ENCODE data around the gene HERC6.

The HERC6 gene

DNA sequence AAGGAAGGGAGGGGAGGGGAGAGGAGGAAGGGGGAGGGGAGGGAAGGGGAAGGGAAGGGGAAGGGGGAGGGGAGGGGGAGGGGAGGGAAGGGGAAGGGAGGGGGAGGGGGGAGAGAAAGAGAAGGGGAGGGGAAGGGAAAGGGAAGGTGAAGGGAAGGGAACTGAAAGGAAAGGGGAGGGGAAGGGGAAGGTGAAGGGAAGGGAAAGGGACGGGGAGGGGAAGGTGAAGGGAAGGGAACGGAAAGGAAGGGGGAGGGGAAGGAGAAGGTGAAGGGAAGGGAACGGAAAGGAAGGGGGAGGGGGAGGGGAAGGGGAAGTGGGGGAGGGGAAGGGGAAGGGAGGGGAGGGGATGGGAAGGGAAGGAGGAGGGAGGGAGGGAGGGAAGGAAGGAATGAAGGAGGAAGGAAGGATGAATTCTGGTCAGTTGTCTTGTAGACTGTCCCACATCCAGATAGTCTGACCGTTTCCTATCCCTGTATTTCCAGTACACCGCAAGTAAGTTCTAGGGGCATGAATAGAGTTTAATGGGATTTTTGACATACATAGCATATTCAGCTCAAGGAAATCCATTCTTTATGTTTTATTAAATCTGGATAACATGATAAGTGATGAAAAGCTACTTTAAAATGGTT, 98.7 kb downstream of the HERC6 start:
- TF ChIP-seq ARNT (IDR thresholded peaks at IDR 0.05), result no peak
- TF ChIP-seq SUZ12 (IDR thresholded peaks at IDR 0.05), result no peak
- no peak for TF ChIP-seq FOXM1 (IDR thresholded peaks at IDR 0.05; ENCODE audit: borderline replicate concordance)
- no peak for TF ChIP-seq NFRKB (IDR thresholded peaks at IDR 0.05)
- no peak for TF ChIP-seq LEF1 (IDR thresholded peaks at IDR 0.05; ENCODE audit: borderline replicate concordance)
- TF ChIP-seq ZNF384 (IDR thresholded peaks at IDR 0.05), result no peak
- no peak for TF ChIP-seq TARDBP (IDR thresholded peaks at IDR 0.05)
- TF ChIP-seq PKNOX1 (IDR thresholded peaks at IDR 0.05), result no peak
- no peak for TF ChIP-seq FOXA1 (IDR thresholded peaks at IDR 0.05)
- ChIA-PET POLR2A (no interaction called here), CTCF (no interaction called here)
- no peak for DNase-seq (ENCODE audit: extremely low spot score)

DNA sequence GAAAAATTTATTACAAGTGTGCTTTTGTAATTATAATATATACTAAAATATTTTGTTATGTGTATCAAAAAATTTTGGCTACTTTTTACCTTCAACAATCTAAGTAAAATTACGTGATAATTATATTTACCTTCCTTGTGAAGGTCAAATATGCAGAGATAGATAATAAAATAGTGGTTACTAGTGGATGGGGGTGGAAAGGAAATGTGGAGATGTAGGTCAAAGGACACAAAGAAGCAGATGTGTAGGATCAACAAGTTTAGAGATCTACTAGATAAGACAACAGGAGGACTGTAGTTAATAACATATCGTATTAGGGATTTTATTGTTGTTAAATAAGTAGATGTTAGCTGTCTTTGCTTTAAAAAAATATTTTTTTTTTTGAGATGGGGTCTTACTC, 99.6 kb downstream of the HERC6 start:
- ChIA-PET CTCF (no interaction called here), POLR2A (no interaction called here)
- TF ChIP-seq SP1 (IDR thresholded peaks at IDR 0.05) (no peak), FOXA1 (IDR thresholded peaks at IDR 0.05) (no peak)
- DNase-seq (ENCODE audit: extremely low spot score), result no peak

DNA sequence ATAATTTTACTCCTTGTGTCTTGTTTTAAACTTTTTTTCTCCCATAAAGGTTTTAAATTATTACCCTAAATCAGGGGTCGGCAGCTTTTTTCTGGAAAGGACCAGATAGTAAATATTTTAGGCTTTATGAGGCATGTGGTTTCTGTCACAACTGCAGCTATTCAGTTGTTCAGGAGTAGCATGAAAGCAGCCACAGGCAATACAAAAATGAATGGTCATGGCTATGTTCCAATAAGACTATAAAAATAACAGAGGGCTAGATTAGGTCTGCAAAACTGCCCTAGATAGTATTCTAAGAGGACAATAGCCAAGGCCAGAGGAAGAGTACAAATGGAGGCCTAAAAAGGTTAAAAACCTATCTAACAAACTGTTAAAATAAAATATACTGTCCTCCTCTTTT, 102.9 kb downstream of the HERC6 start:
- no peak for DNase-seq (ENCODE audit: extremely low spot score)
- CTCF ChIA-PET, result no interaction called here

DNA sequence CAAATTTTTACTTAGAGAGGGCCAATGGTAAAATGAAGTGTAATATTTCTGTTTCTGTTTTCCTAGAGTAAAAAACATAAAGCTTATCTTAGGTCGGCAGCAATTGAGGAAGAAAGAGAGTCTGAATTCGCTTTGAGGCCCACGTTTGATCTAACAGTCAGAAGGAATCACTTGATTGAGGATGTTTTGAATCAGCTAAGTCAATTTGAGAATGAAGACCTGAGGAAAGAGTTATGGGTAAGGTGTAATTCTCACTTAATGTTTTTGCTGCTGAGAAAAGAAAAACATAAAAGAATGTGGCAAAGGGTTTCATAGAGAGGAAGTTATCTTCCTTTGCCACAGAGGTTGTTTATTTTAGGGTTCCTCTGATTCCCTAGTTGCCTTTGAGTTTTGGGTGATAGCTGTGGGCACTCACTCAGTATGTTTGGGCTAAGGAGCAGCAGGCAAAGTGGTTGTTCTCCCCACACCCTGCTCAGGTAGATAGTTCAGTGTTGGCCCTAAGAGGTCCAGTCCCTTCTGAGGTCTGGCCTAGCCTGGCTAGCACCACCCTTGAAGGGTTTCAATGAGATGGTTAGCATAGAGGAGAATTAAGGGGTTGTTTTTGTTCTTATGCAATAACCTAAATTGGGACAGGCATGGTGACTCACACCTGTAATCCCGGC, 110.6 kb downstream of the HERC6 start:
- no peak for TF ChIP-seq CTBP1 (IDR thresholded peaks at IDR 0.05; ENCODE audit: borderline replicate concordance)
- TF ChIP-seq FOXA1 (IDR thresholded peaks at IDR 0.05), result no peak
- TF ChIP-seq SP1 (IDR thresholded peaks at IDR 0.05), result no peak
- TF ChIP-seq HDGF (IDR thresholded peaks at IDR 0.05; ENCODE audit: borderline replicate concordance), result no peak
- TF ChIP-seq PKNOX1 (IDR thresholded peaks at IDR 0.05), result no peak
- TF ChIP-seq ZNF384 (IDR thresholded peaks at IDR 0.05), result no peak
- no peak for TF ChIP-seq BHLHE40 (IDR thresholded peaks at IDR 0.05; ENCODE audit: borderline replicate concordance)
- TF ChIP-seq LEF1 (IDR thresholded peaks at IDR 0.05; ENCODE audit: borderline replicate concordance), result no peak
- no peak for TF ChIP-seq FOXM1 (IDR thresholded peaks at IDR 0.05; ENCODE audit: borderline replicate concordance)
- ChIA-PET CTCF (no interaction called here), POLR2A (no interaction called here)
- no peak for DNase-seq (ENCODE audit: extremely low spot score)

More for the DNA sequence above, 102.9 kb downstream of the HERC6 start:
- POLR2A ChIA-PET, result no interaction called here
- TF ChIP-seq CTBP1 (IDR thresholded peaks at IDR 0.05; ENCODE audit: borderline replicate concordance), result no peak
- TF ChIP-seq ELF4 (IDR thresholded peaks at IDR 0.05), result no peak
- TF ChIP-seq FOXM1 (IDR thresholded peaks at IDR 0.05; ENCODE audit: borderline replicate concordance), result no peak
- TF ChIP-seq PKNOX1 (IDR thresholded peaks at IDR 0.05), result no peak
- no peak for TF ChIP-seq SP1 (IDR thresholded peaks at IDR 0.05)
- TF ChIP-seq ARNT (IDR thresholded peaks at IDR 0.05), result no peak
